Endothelial cell of umbilical vein (primary cell): ENCODE data around the gene FAM43A. TPM values are rescaled to one million over a fixed set of nuclear protein-coding genes. Genes with fewer than 3 reads are reported as not detected.

Source experiments
- BruUV-seq: library from RNA; stranded (reverse); fragments of 400-500 nt; replicated peaks from 2 replicates; lab custom pipeline; 2021; lab: Mats Ljungman, UMichigan
- CTCF ChIA-PET: fragments of 300-600, 350-600 bp; sonication (Branson Sonifier 250); formaldehyde crosslinking; loops from one replicate; lab custom pipeline; 2021; ENCODE audit warnings: antibody characterized with exemption, inconsistent platforms; lab: Charles Lee
- POLR2A ChIA-PET: fragments of 300-600, 350-600 bp; sonication (Branson Sonifier 250); formaldehyde crosslinking; loops from one replicate; lab custom pipeline; 2021; ENCODE audit warnings: antibody characterized with exemption, inconsistent platforms; lab: Charles Lee
- DNase-seq: peaks from one replicate; pipeline ENCODE4 v3.0.0-alpha.2; 2011; ENCODE audit warnings: low read depth, low spot score
- FAIRE-seq: peaks from 2 replicates; lab custom pipeline; 2011; peaks lifted over from hg19 to GRCh38; lab: Jason Lieb, UNC
- H2AFZ ChIP-seq: 2 replicates; pipeline ENCODE4 v1.6.0; 2012; ENCODE audit warnings: low read depth, low read length, control low read depth, inconsistent platforms
- H3K27ac ChIP-seq: 2 replicates; pipeline ENCODE4 v1.5.1; 2011; ENCODE audit warnings: low read depth, mild to moderate bottlenecking, control low read depth, low read length, moderate library complexity; ENCODE audit not compliant: insufficient read depth
- H3K27me3 ChIP-seq, 2 experiments: 2 replicates each; pipeline versions ENCODE4 v1.6.0 to v1.6.1; 2011; ENCODE audit warnings: low read length in 2 of 2, mixed read lengths in 1 of 2; ENCODE audit not compliant: control insufficient read depth in 2 of 2, insufficient read depth in 2 of 2
- H3K36me3 ChIP-seq, 2 experiments: 2 replicates in 1 of 2; 3 replicates in 1 of 2; pipeline ENCODE4 v1.5.1; 2011; ENCODE audit warnings: low read length in 2 of 2, mild to moderate bottlenecking in 1 of 2, moderate library complexity in 1 of 2; ENCODE audit not compliant: control insufficient read depth in 2 of 2, insufficient read depth in 2 of 2; ENCODE audit errors: extremely low read depth in 1 of 2
- H3K4me1 ChIP-seq: 3 replicates; pipeline ENCODE4 v1.5.1; 2011; ENCODE audit warnings: mild to moderate bottlenecking, low read length; ENCODE audit not compliant: control insufficient read depth, insufficient read depth; ENCODE audit errors: extremely low read depth
- H3K4me2 ChIP-seq: 2 replicates; pipeline ENCODE4 v1.6.1; 2011; ENCODE audit warnings: low read length, control low read depth, mixed read lengths; ENCODE audit not compliant: insufficient read depth
- H3K4me3 ChIP-seq, 3 experiments: fragments of 200-600 bp in 1 of 3; sonication (generic), shearing (Covaris generic) in 1 of 3; replicated peaks in 1 of 3; 2 replicates each; pipeline ENCODE4 v1.5.1; 2011 to 2016; ENCODE audit warnings: control low read depth in 3 of 3, low read length in 3 of 3, mild to moderate bottlenecking in 2 of 3, inconsistent platforms in 1 of 3, low read depth in 1 of 3, moderate library complexity in 1 of 3; ENCODE audit not compliant: insufficient read depth in 1 of 3
- H3K79me2 ChIP-seq: 2 replicates; pipeline ENCODE4 v1.6.0; 2012; ENCODE audit warnings: low read length, inconsistent platforms; ENCODE audit not compliant: control insufficient read depth, insufficient read depth
- H3K9ac ChIP-seq: replicated peaks from 2 replicates; pipeline ENCODE3; 2011; ENCODE audit warnings: low read length, control low read depth; ENCODE audit not compliant: insufficient read depth; ENCODE audit errors: extremely low read depth
- H3K9me1 ChIP-seq: replicated peaks from 3 replicates; pipeline ENCODE4 v1.6.0; 2011; ENCODE audit warnings: mild to moderate bottlenecking, low read length; ENCODE audit not compliant: control insufficient read depth, insufficient read depth; ENCODE audit errors: extremely low read depth
- H3K9me3 ChIP-seq: replicated peaks from 2 replicates; pipeline ENCODE4 v1.5.1; 2012; ENCODE audit warnings: low read length, inconsistent platforms; ENCODE audit not compliant: control insufficient read depth, insufficient read depth
- H4K20me1 ChIP-seq: replicated peaks from 2 replicates; pipeline ENCODE3; 2011; ENCODE audit warnings: mild to moderate bottlenecking, low read length; ENCODE audit not compliant: control insufficient read depth, insufficient read depth; ENCODE audit errors: extremely low read depth
- CTCF ChIP-seq, 2 donors: IDR thresholded peaks; 1 replicate in 1 of 2; 2 replicates in 1 of 2; pipeline ENCODE4 v1.5.1; 2011; ENCODE audit warnings: low read length in 2 of 2, mild to moderate bottlenecking in 2 of 2, moderate library complexity in 2 of 2, control low read depth in 1 of 2, inconsistent platforms in 1 of 2, low read depth in 1 of 2; ENCODE audit not compliant: insufficient read depth in 1 of 2; ENCODE audit errors: extremely low read depth in 1 of 2
- EZH2 ChIP-seq: IDR thresholded peaks from 2 replicates; pipeline ENCODE4 v1.6.1; 2012; ENCODE audit warnings: borderline replicate concordance, low read depth, mild to moderate bottlenecking, moderate library complexity, low read length, inconsistent platforms; ENCODE audit not compliant: severe bottlenecking
- FOS ChIP-seq: IDR thresholded peaks from 2 replicates; pipeline ENCODE4 v1.6.1; 2011; ENCODE audit warnings: mild to moderate bottlenecking, low read length, moderate library complexity, borderline replicate concordance; ENCODE audit not compliant: insufficient read depth
- GATA2 ChIP-seq: IDR thresholded peaks from 2 replicates; pipeline ENCODE4 v1.7.0; 2011; ENCODE audit warnings: low read depth, mild to moderate bottlenecking, moderate library complexity, mixed read lengths, low read length; ENCODE audit not compliant: insufficient read length, insufficient read depth
- JUN ChIP-seq: IDR thresholded peaks from 2 replicates; pipeline ENCODE4 v1.6.1; 2011; ENCODE audit warnings: borderline replicate concordance, low read depth; ENCODE audit not compliant: insufficient read length, insufficient read depth
- MAX ChIP-seq: IDR thresholded peaks from 2 replicates; pipeline ENCODE4 v1.6.1; 2011; ENCODE audit not compliant: insufficient read depth, insufficient read length
- MYC ChIP-seq: IDR thresholded peaks from one replicate; pipeline ENCODE4 v1.6.1; 2011; ENCODE audit warnings: mild to moderate bottlenecking, low read depth, low read length
- POLR2A ChIP-seq: IDR thresholded peaks from 2 replicates; pipeline ENCODE4 v1.6.1; 2012; ENCODE audit warnings: low read depth, mild to moderate bottlenecking, control low read depth, low read length
- POLR2AphosphoS5 ChIP-seq: IDR thresholded peaks from 2 replicates; pipeline ENCODE4 v1.6.1; 2012; ENCODE audit warnings: low read depth, mild to moderate bottlenecking, control low read depth, low read length, moderate library complexity; ENCODE audit not compliant: insufficient read depth
- dilution Hi-C: fragments of 300-500 bp; cut with MboI; formaldehyde crosslinking; loops from one replicate; pipeline ENCODE4 v1.15.0; 2019; ENCODE audit warnings: low sequenced_read_pairs; ENCODE audit not compliant: extremely low pct_ligation_motif_present
- intact Hi-C: fragments of 100-400 bp; cut with micrococcal nuclease; formaldehyde crosslinking; loops from one replicate; pipeline ENCODE4 v1.10.0; 2022
- polyA plus RNA-seq, 4 experiments: library from polyadenylated mRNA; depleted of rRNA in 3 of 4; stranded (reverse) in 3 of 4; unstranded in 1 of 4; fragments of >200 nt; gene quantifications; 2 replicates each; pipeline versions ENCODE4 v1.2.1 to v1.2.3, GENCODE V29; 2011 to 2012; ENCODE audit warnings: missing spikeins in 1 of 4
- total RNA-seq: library from RNA; stranded (reverse); gene quantifications from 2 replicates; pipeline ENCODE4 v1.2.3, GENCODE V29; 2021

FAM43A gene
- total and polyA plus RNA-seq, 2 donors (not counting 3 experiments of a cell fraction or from before 2014, with no cell fraction given): 244 to 307 TPM

- Histone ChIP-seq H3K27me3 (no peaks in the 10 kb centered on the region), H4K20me1 (no peaks in the 10 kb centered on the region), H3K79me2 (no peaks in the 10 kb centered on the region), H3K36me3 (no peaks in the 10 kb centered on the region), H3K9me3 (no peaks in the 10 kb centered on the region), H3K4me2 (no peak overlapping the region), H3K9me1 (no peaks in the 10 kb centered on the region), H3K9ac (no peak overlapping the region), H2AFZ (no peak overlapping the region), H3K4me3 (no peak overlapping the region), H3K27ac (no peak overlapping the region), H3K4me1 (peaks cover 25% of the 10 kb centered on the region)
- ChIA-PET CTCF (no interaction called here), POLR2A (no interaction called here)
- FAIRE-seq (no peak), DNase-seq (no peak)
- no TSS peak for BruUV-seq
- intact Hi-C loops (no loop called here), dilution Hi-C loops (no loop called here)
- TF ChIP-seq POLR2AphosphoS5 (no peak), MAX (no peak), CTCF (IDR thresholded peaks at IDR 0.05; ENCODE audit: extremely low read depth in 1 of 2, insufficient read depth in 1 of 2, low read depth in 1 of 2, low read length in 2 of 2) (no peak), FOS (no peak), EZH2 (no peak), POLR2A (no peak)
Measured at GRCh38 chr3:194714137-194714455, 28.4 kb downstream of the FAM43A start.

GRCh38 chr3:194714564-194714963, 28.9 kb downstream of the FAM43A start:
- H3K9me3 ChIP-seq: no peaks in the 10 kb centered on the region
- no peak overlapping the region for H3K9ac ChIP-seq
- no peak for DNase-seq
- H4K20me1 ChIP-seq: no peaks in the 10 kb centered on the region
- no peaks in the 10 kb centered on the region for H3K9me1 ChIP-seq
- no peak overlapping the region for H2AFZ ChIP-seq
- H3K4me2 ChIP-seq: no peak overlapping the region
- TF ChIP-seq EZH2: no peak
- TF ChIP-seq POLR2AphosphoS5: no peak
- no peak for TF ChIP-seq MAX
- TF ChIP-seq JUN: no peak
- TF ChIP-seq GATA2: no peak
- no peak for TF ChIP-seq FOS
- no peak for TF ChIP-seq MYC
- no peak for TF ChIP-seq POLR2A
- no peak for TF ChIP-seq CTCF (IDR thresholded peaks at IDR 0.05; ENCODE audit: extremely low read depth in 1 of 2, insufficient read depth in 1 of 2, low read depth in 1 of 2, low read length in 2 of 2)
- ChIA-PET CTCF (interaction anchor here (1.1 kb wide), 2 partner anchors 13 to 157 kb away, joined by 3 to 4 read pairs; no protein-coding TSS in a partner anchor), POLR2A (no interaction called here)
- peak overlapping the region; percentile 27 for H3K27ac ChIP-seq
- H3K4me1 ChIP-seq: peaks cover 25% of the 10 kb centered on the region
- dilution Hi-C loops (no loop called here), intact Hi-C loops (no loop called here)
- no TSS peak for BruUV-seq
- H3K27me3 ChIP-seq: no peaks in the 10 kb centered on the region
- no peaks in the 10 kb centered on the region for H3K79me2 ChIP-seq
- no peaks in the 10 kb centered on the region for H3K36me3 ChIP-seq
- no peak overlapping the region for H3K4me3 ChIP-seq
- no peak for FAIRE-seq
